Epidermal melanocyte (primary cell): ENCODE data around the gene AP1G1.
"Not testable (repeated sequence)": the region's sequence is repeated elsewhere in the genome, so short reads cannot be mapped to it uniquely, and the experiment has no call there.

Experiments
- DNase-seq: peaks from one replicate; pipeline ENCODE4 v3.0.0; 2011; ENCODE audit warnings: low spot score; ENCODE audit not compliant: insufficient read length

Gene AP1G1

GRCh38 chr16:71706046-71706445 is 102.6 kb downstream of the AP1G1 start:
- DNase-seq = no peak

GRCh38 chr16:71703333-71703732 is 105.3 kb downstream of the AP1G1 start:
- DNase-seq = no peak

- DNase-seq = no peak
Measured at GRCh38 chr16:71700831-71701230, 107.8 kb downstream of the AP1G1 start.

- no peak for DNase-seq
Measured at GRCh38 chr16:71698491-71698890, 110.1 kb downstream of the AP1G1 start.

GRCh38 chr16:71693164-71693563 is 115.5 kb downstream of the AP1G1 start:
- DNase-seq = no peak

- DNase-seq = no peak
Measured at GRCh38 chr16:71689901-71690300, 118.7 kb downstream of the AP1G1 start.

- no peak for DNase-seq
Measured at GRCh38 chr16:71687861-71688260, 120.8 kb downstream of the AP1G1 start.

GRCh38 chr16:71684280-71684679 is 124.4 kb downstream of the AP1G1 start:
- DNase-seq = not testable (repeated sequence)

- DNase-seq = no peak
Measured at GRCh38 chr16:71681360-71681759, 127.3 kb downstream of the AP1G1 start.
